B cell (primary cell): ENCODE results near the gene STAP2. TPM values are rescaled to one million over a fixed set of nuclear protein-coding genes. Genes with fewer than 3 reads are reported as not detected.

Experiments
- ATAC-seq: fragments of 200-7000 bp; cut with Tn5 transposase; one replicate; pipeline ENCODE4 v1.10.0; 2021; ENCODE audit warnings: low read depth, mild to moderate bottlenecking, moderate number of reproducible peaks, moderate library complexity
- CTCF ChIA-PET: fragments of 350-600 bp; sonication (Branson Sonifier 250); formaldehyde crosslinking; loops from one replicate; lab custom pipeline; 2021; ENCODE audit warnings: antibody characterized with exemption, inconsistent platforms; lab: Charles Lee
- POLR2A ChIA-PET: fragments of 350-600 bp; sonication (Branson Sonifier 250); formaldehyde crosslinking; loops from one replicate; lab custom pipeline; 2021; ENCODE audit warnings: antibody characterized with exemption; lab: Charles Lee
- DNase-seq: peaks from one replicate; pipeline ENCODE4 v3.0.0; 2013
- H2AFZ ChIP-seq: 2 replicates; pipeline ENCODE4 v1.6.1; 2012; ENCODE audit warnings: mild to moderate bottlenecking, low read depth, low read length; ENCODE audit not compliant: insufficient read depth, poor library complexity, severe bottlenecking
- H3K27ac ChIP-seq, 2 donors: 1 replicate in 1 of 2; 2 replicates in 1 of 2; pipeline ENCODE4 v1.5.1; 2012 to 2013; ENCODE audit warnings: low read length in 2 of 2, mild to moderate bottlenecking in 2 of 2, moderate library complexity in 1 of 2
- H3K27me3 ChIP-seq, 4 experiments: fragments of 200-600 bp in 1 of 4; sonication (generic) in 1 of 4; replicated peaks in 1 of 4; 1 replicate in 2 of 4; 2 replicates in 2 of 4; pipeline versions ENCODE4 v1.6.1 to v1.7.0; 2013 to 2016; ENCODE audit warnings: low read length in 3 of 4, mild to moderate bottlenecking in 2 of 4, mixed read lengths in 1 of 4, moderate library complexity in 1 of 4; ENCODE audit not compliant: insufficient read depth in 4 of 4, control insufficient read depth in 3 of 4; ENCODE audit errors: control extremely low read depth in 1 of 4
- H3K36me3 ChIP-seq, 2 experiments: replicated peaks in 1 of 2; 1 replicate in 1 of 2; 2 replicates in 1 of 2; pipeline versions ENCODE4 v1.6.1 to v1.7.1; 2013; ENCODE audit warnings: low read length in 1 of 2; ENCODE audit not compliant: insufficient read depth in 2 of 2, control insufficient read depth in 1 of 2; ENCODE audit errors: control extremely low read depth in 1 of 2, extremely low read depth in 1 of 2
- H3K4me1 ChIP-seq, 2 donors: fragments of 200-600 bp in 1 of 2; sonication (generic) in 1 of 2; 1 replicate in 1 of 2; 2 replicates in 1 of 2; pipeline versions ENCODE4 v1.5.1 to v1.6.1; 2013 to 2017; ENCODE audit warnings: low read length in 2 of 2; ENCODE audit not compliant: control insufficient read depth in 2 of 2, insufficient read depth in 2 of 2
- H3K4me2 ChIP-seq: replicated peaks from 2 replicates; pipeline ENCODE3; 2012; ENCODE audit warnings: mild to moderate bottlenecking, low read depth, low read length; ENCODE audit not compliant: poor library complexity, severe bottlenecking
- H3K4me3 ChIP-seq, 5 experiments: fragments of 200-600 bp in 1 of 5; sonication (generic) in 1 of 5; 1 replicate in 3 of 5; 2 replicates in 2 of 5; pipeline versions ENCODE4 v1.5.1 to v1.7.0; 2011 to 2016; ENCODE audit warnings: low read length in 4 of 5, mild to moderate bottlenecking in 4 of 5, low read depth in 2 of 5, control low read depth in 1 of 5, moderate library complexity in 1 of 5; ENCODE audit not compliant: insufficient read depth in 1 of 5; ENCODE audit errors: control extremely low read depth in 1 of 5, extremely low read depth in 1 of 5
- H3K79me2 ChIP-seq: fragments of 200-600 bp; sonication (generic); one replicate; pipeline ENCODE4 v1.6.0; 2016; ENCODE audit warnings: low read length; ENCODE audit not compliant: control insufficient read depth, insufficient read depth
- H3K9ac ChIP-seq: fragments of 200-600 bp; sonication (generic); 2 replicates; pipeline ENCODE4 v1.6.1; 2017; ENCODE audit warnings: mild to moderate bottlenecking, low read length, moderate library complexity
- H3K9me3 ChIP-seq, 3 donors: one replicate each; pipeline versions ENCODE4 v1.6.1 to v1.7.1; 2013; ENCODE audit warnings: low read length in 2 of 3; ENCODE audit not compliant: control insufficient read depth in 2 of 3, insufficient read depth in 1 of 3; ENCODE audit errors: control extremely low read depth in 1 of 3
- H4K20me1 ChIP-seq: 2 replicates; pipeline ENCODE4 v1.6.0; 2012; ENCODE audit warnings: mild to moderate bottlenecking, low read length; ENCODE audit not compliant: insufficient read depth, control insufficient read depth, poor library complexity, severe bottlenecking
- H3K27ac Mint-ChIP-seq: one replicate; pipeline ENCODE4 v1.8.0; 2021; ENCODE audit warnings: mixed read lengths
- H3K27me3 Mint-ChIP-seq: one replicate; pipeline ENCODE4 v1.8.0; 2021; ENCODE audit warnings: mixed read lengths
- H3K4me1 Mint-ChIP-seq: one replicate; pipeline ENCODE4 v1.8.0; 2021; ENCODE audit warnings: mixed read lengths
- H3K4me3 Mint-ChIP-seq: one replicate; pipeline ENCODE4 v1.8.0; 2021; ENCODE audit warnings: mixed read lengths
- H3K9me3 Mint-ChIP-seq: one replicate; pipeline ENCODE4 v1.8.0; 2022; ENCODE audit warnings: mixed read lengths; ENCODE audit not compliant: insufficient read depth
- CTCF ChIP-seq: fragments of 200-600 bp; IDR thresholded peaks from one replicate; pipeline ENCODE4 v1.8.0; 2022; ENCODE audit warnings: antibody characterized with exemption, mild to moderate bottlenecking
- EZH2 ChIP-seq: IDR thresholded peaks from 2 replicates; pipeline ENCODE4 v1.6.1; 2012; ENCODE audit warnings: borderline replicate concordance, low read depth, mild to moderate bottlenecking, moderate library complexity, low read length; ENCODE audit not compliant: insufficient read depth, poor library complexity, severe bottlenecking
- WGBS: methylation state at CpG from one replicate; pipeline ENCODE4 v1.1.5; 2013; ENCODE audit warnings: missing lambda C conversion rate; ENCODE audit not compliant: insufficient coverage; 5-methylcytosine and 5-hydroxymethylcytosine counted together
- intact Hi-C: fragments of 100-400 bp; cut with micrococcal nuclease; formaldehyde crosslinking; loops from one replicate; pipeline ENCODE4 v1.10.0; 2022
- polyA plus RNA-seq: library from polyadenylated mRNA; depleted of rRNA; stranded (reverse); fragments of >200 nt; gene quantifications from 2 replicates; pipeline ENCODE4 v1.2.3, GENCODE V29; 2012
- total RNA-seq, 2 donors: library from RNA; stranded (reverse); fragments of 120-200 nt in 1 of 2; gene quantifications; 1 replicate in 1 of 2; 2 replicates in 1 of 2; pipeline versions ENCODE4 v1.2.3 to v1.2.4, GENCODE V29; 2013 to 2022

The STAP2 gene
- total and polyA plus RNA-seq, 2 donors (not counting 1 experiment from before 2014, with no cell fraction given) = 0.27 to 0.72 TPM

- H3K9me3 Mint-ChIP-seq = no peaks in the 10 kb centered on the region
- H3K4me3 ChIP-seq = peak within 1 kb of the TSS; percentile 63 to 89 (median 81)
- no peaks in the 10 kb centered on the region for H4K20me1 ChIP-seq
- peak; percentile 90 for DNase-seq
- peak within 1 kb of the TSS; percentile 90 for H3K4me3 Mint-ChIP-seq
- H3K4me2 ChIP-seq = peak within 1 kb of the TSS; percentile 91
- intact Hi-C loops = loop anchor here (1.0 to 2.0 kb wide), 4 partner anchors 25 to 128 kb away; partner anchors contain the start of genes SH3GL1 and UBXN6
- POLR2A ChIA-PET = interaction anchor here (0.8 to 2.0 kb wide), 10 partner anchors 9 to 1308 kb away, joined by 3 to 11 read pairs (median 3); partner anchors contain the start of genes CHAF1A, HDGFL2 and SH3GL1
- TF ChIP-seq CTCF (no peak), EZH2 (no peak)
- H3K36me3 ChIP-seq = peaks cover 0 to 4% of the 10 kb centered on the region in 2 experiments
- H3K9me3 ChIP-seq = no peaks in the 10 kb centered on the region
- peaks cover 9% of the 10 kb centered on the region for H3K79me2 ChIP-seq
- peak within 1 kb of the TSS; percentile 68 for H3K9ac ChIP-seq
- WGBS = 6% methylated on average over 100 of the region's 101 CpGs
- ATAC-seq = peak; percentile 71
- H3K27ac Mint-ChIP-seq = peak within 1 kb of the TSS; percentile 69
- CTCF ChIA-PET = interaction anchor here (0.6 to 3.2 kb wide), 10 partner anchors 9 to 1231 kb away, joined by 3 to 32 read pairs (median 4); partner anchors contain the start of genes CHAF1A and SH3GL1
- no peaks in the 10 kb centered on the region for H3K27me3 ChIP-seq
- peak within 1 kb of the TSS; percentile 92 for H2AFZ ChIP-seq
- H3K27ac ChIP-seq = peak within 1 kb of the TSS; percentile 64 to 82
- H3K27me3 Mint-ChIP-seq = no peaks in the 10 kb centered on the region
- peaks cover 20% of the 10 kb centered on the region for H3K4me1 Mint-ChIP-seq
- H3K4me1 ChIP-seq = peaks cover 8 to 24% of the 10 kb centered on the region in 2 donors
Observed at GRCh38 chr19:4343370-4344307, 5.0 kb upstream of the STAP2 start, which contains the start of gene MPND. Gene MPND (plus strand): TSS chr19:4343562. CDS start chr19:4343594, 32 bp downstream.
